ENCODE data around the gene PIP4K2A.

Gene PIP4K2A

DNA sequence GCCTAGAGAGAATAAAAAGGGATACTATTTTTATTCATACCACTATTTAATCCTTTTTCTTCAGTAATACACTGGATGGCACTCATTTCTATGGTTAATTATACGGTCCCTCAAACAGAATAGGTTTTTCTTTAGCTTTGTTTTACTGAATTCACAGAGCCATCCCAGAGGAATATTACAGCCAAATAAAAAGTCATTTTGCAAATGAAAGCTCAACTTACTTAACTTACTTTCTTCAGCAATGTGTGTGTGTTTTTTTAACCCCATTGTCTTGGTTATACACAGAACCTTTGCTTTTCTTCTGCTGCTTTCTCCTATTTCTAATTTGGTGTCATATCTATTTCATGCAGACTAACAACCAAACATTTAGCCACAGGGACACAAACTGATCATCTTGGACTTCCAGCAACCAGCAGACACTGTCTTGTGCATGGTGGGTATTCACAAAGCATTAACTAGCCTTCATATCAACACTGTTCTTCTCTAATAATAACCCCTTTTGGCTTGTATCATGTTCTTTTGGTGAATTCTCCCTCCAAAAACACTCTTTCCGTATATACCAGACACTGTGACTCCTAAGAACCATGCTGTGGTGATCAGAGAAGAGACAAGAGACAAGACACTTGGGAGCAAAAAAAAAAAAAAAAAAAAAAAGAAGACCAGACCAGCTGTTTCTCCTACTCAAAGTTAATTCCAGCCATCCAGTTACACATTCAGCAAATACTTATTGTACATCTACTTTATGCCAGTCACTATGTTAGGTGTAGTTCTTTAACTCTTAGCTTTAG is 40.4 kb downstream of the PIP4K2A start:
- no peaks in the 10 kb centered on the region for H3K27me3 ChIP-seq (ENCODE audit: control insufficient read depth, insufficient read depth, low read length)
- H3K4me1 ChIP-seq (ENCODE audit: control insufficient read depth, insufficient read depth, low read length): peaks cover 30% of the 10 kb centered on the region
- no peaks in the 10 kb centered on the region for H3K9me3 ChIP-seq (ENCODE audit: control insufficient read depth, insufficient read depth, low read length)
- H3K36me3 ChIP-seq (ENCODE audit: control insufficient read depth, insufficient read depth, low read length): no peaks in the 10 kb centered on the region
- H3K4me3 ChIP-seq (ENCODE audit: low read depth, low read length): no peak overlapping the region
- H3K9ac ChIP-seq (ENCODE audit: low read depth, low read length): no peak overlapping the region

DNA sequence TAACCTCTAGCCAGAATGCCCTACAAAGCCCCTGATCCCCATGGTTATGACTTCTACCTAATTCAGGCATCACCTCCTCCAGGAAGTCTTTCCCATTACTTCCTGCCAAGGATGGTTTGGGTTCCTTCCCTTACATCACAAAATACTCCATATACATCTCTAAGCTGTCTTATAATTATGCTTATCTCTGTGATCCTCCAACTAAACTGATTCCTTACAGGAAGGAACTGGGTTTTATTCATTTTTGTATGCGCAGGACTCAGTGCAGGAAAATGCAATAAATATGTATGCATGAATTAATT is 41.3 kb downstream of the PIP4K2A start:
- Histone ChIP-seq H3K27me3 (ENCODE audit: control insufficient read depth, insufficient read depth, low read length) (no peaks in the 10 kb centered on the region), H3K4me3 (ENCODE audit: low read depth, low read length) (no peak overlapping the region), H3K4me1 (ENCODE audit: control insufficient read depth, insufficient read depth, low read length) (peaks cover 28% of the 10 kb centered on the region)

GRCh38 chr10:22672319-22673090 is 41.9 kb downstream of the PIP4K2A start:
- H3K4me3 ChIP-seq (ENCODE audit: low read depth, low read length): no peak overlapping the region
- H3K4me1 ChIP-seq (ENCODE audit: control insufficient read depth, insufficient read depth, low read length): peaks cover 28% of the 10 kb centered on the region
- H3K27me3 ChIP-seq (ENCODE audit: control insufficient read depth, insufficient read depth, low read length): no peaks in the 10 kb centered on the region
- H3K36me3 ChIP-seq (ENCODE audit: control insufficient read depth, insufficient read depth, low read length): no peaks in the 10 kb centered on the region
- no peak overlapping the region for H3K9ac ChIP-seq (ENCODE audit: low read depth, low read length)
- no peaks in the 10 kb centered on the region for H3K9me3 ChIP-seq (ENCODE audit: control insufficient read depth, insufficient read depth, low read length)

More for the DNA sequence above, 41.3 kb downstream of the PIP4K2A start:
- no peak overlapping the region for H3K9ac ChIP-seq (ENCODE audit: low read depth, low read length)
- no peaks in the 10 kb centered on the region for H3K9me3 ChIP-seq (ENCODE audit: control insufficient read depth, insufficient read depth, low read length)
- no peaks in the 10 kb centered on the region for H3K36me3 ChIP-seq (ENCODE audit: control insufficient read depth, insufficient read depth, low read length)

DNA sequence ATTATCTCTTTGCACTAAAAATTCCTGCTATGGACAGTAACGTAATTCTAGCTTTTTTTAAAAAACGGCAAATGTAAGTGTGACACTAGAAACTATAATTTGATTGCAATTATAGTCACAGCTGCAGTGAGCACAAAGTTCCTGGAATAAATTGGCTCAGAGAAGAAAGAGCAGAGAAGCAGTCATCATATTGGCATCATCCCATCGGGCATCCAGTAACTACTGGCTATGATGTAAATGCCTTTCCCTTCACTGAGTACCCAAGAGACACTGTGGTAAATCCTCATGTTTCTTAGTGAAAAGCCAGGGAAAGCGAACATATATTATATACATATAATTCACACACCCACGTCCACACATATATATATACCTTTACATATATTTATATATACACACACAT is 43.6 kb downstream of the PIP4K2A start:
- no peak overlapping the region for H3K9ac ChIP-seq (ENCODE audit: low read depth, low read length)
- no peaks in the 10 kb centered on the region for H3K9me3 ChIP-seq (ENCODE audit: control insufficient read depth, insufficient read depth, low read length)
- H3K4me3 ChIP-seq (ENCODE audit: low read depth, low read length): no peak overlapping the region
- H3K27me3 ChIP-seq (ENCODE audit: control insufficient read depth, insufficient read depth, low read length): no peaks in the 10 kb centered on the region
- peaks cover 36% of the 10 kb centered on the region for H3K4me1 ChIP-seq (ENCODE audit: control insufficient read depth, insufficient read depth, low read length)
- no peaks in the 10 kb centered on the region for H3K36me3 ChIP-seq (ENCODE audit: control insufficient read depth, insufficient read depth, low read length)

- Histone ChIP-seq H3K9ac (ENCODE audit: low read depth, low read length) (no peak overlapping the region), H3K4me1 (ENCODE audit: control insufficient read depth, insufficient read depth, low read length) (peaks cover 33% of the 10 kb centered on the region), H3K4me3 (ENCODE audit: low read depth, low read length) (no peak overlapping the region), H3K27me3 (ENCODE audit: control insufficient read depth, insufficient read depth, low read length) (no peaks in the 10 kb centered on the region), H3K36me3 (ENCODE audit: control insufficient read depth, insufficient read depth, low read length) (no peaks in the 10 kb centered on the region), H3K9me3 (ENCODE audit: control insufficient read depth, insufficient read depth, low read length) (no peaks in the 10 kb centered on the region)
Observed at GRCh38 chr10:22669163-22669711, 45.1 kb downstream of the PIP4K2A start.

GRCh38 chr10:22667093-22667480 is 47.3 kb downstream of the PIP4K2A start:
- Histone ChIP-seq H3K4me1 (ENCODE audit: control insufficient read depth, insufficient read depth, low read length) (peaks cover 21% of the 10 kb centered on the region), H3K9me3 (ENCODE audit: control insufficient read depth, insufficient read depth, low read length) (no peaks in the 10 kb centered on the region), H3K4me3 (ENCODE audit: low read depth, low read length) (no peak overlapping the region), H3K36me3 (ENCODE audit: control insufficient read depth, insufficient read depth, low read length) (no peaks in the 10 kb centered on the region), H3K9ac (ENCODE audit: low read depth, low read length) (no peak overlapping the region), H3K27me3 (ENCODE audit: control insufficient read depth, insufficient read depth, low read length) (no peaks in the 10 kb centered on the region)

GRCh38 chr10:22666287-22667092 is 47.9 kb downstream of the PIP4K2A start:
- no peaks in the 10 kb centered on the region for H3K9me3 ChIP-seq (ENCODE audit: control insufficient read depth, insufficient read depth, low read length)
- no peaks in the 10 kb centered on the region for H3K27me3 ChIP-seq (ENCODE audit: control insufficient read depth, insufficient read depth, low read length)
- peaks cover 18% of the 10 kb centered on the region for H3K4me1 ChIP-seq (ENCODE audit: control insufficient read depth, insufficient read depth, low read length)
- no peak overlapping the region for H3K9ac ChIP-seq (ENCODE audit: low read depth, low read length)
- H3K4me3 ChIP-seq (ENCODE audit: low read depth, low read length): no peak overlapping the region
- H3K36me3 ChIP-seq (ENCODE audit: control insufficient read depth, insufficient read depth, low read length): no peaks in the 10 kb centered on the region

GRCh38 chr10:22665329-22665728 is 49.0 kb downstream of the PIP4K2A start:
- peaks cover 22% of the 10 kb centered on the region for H3K4me1 ChIP-seq (ENCODE audit: control insufficient read depth, insufficient read depth, low read length)
- H3K9me3 ChIP-seq (ENCODE audit: control insufficient read depth, insufficient read depth, low read length): no peaks in the 10 kb centered on the region
- no peaks in the 10 kb centered on the region for H3K36me3 ChIP-seq (ENCODE audit: control insufficient read depth, insufficient read depth, low read length)
- H3K4me3 ChIP-seq (ENCODE audit: low read depth, low read length): no peak overlapping the region
- H3K9ac ChIP-seq (ENCODE audit: low read depth, low read length): no peak overlapping the region
- no peaks in the 10 kb centered on the region for H3K27me3 ChIP-seq (ENCODE audit: control insufficient read depth, insufficient read depth, low read length)

GRCh38 chr10:22662733-22663330 is 51.5 kb downstream of the PIP4K2A start:
- Histone ChIP-seq H3K9me3 (ENCODE audit: control insufficient read depth, insufficient read depth, low read length) (no peaks in the 10 kb centered on the region), H3K9ac (ENCODE audit: low read depth, low read length) (no peak overlapping the region), H3K4me3 (ENCODE audit: low read depth, low read length) (no peak overlapping the region), H3K4me1 (ENCODE audit: control insufficient read depth, insufficient read depth, low read length) (peaks cover 30% of the 10 kb centered on the region), H3K36me3 (ENCODE audit: control insufficient read depth, insufficient read depth, low read length) (no peaks in the 10 kb centered on the region), H3K27me3 (ENCODE audit: control insufficient read depth, insufficient read depth, low read length) (no peaks in the 10 kb centered on the region)

DNA sequence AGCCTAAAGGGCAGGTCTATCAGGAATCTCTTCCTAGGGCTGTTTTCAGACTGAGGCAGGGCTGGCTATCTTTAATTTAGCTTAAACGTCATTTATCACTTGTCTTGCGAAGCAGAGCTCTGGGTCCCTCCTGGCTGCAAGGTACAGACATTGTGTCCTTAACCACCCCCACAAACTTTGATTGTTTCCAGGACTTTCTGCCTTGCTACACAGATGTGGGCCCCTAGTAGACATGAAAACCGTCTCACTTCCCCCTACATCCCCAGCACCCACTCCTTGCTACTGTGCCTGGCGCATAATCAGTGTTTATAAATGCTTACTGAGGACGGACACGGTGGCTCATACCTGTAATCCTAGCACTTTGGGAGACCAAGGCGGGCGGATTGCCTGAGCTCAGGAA is 54.5 kb downstream of the PIP4K2A start:
- Histone ChIP-seq H3K4me1 (ENCODE audit: control insufficient read depth, insufficient read depth, low read length) (peaks cover 26% of the 10 kb centered on the region), H3K36me3 (ENCODE audit: control insufficient read depth, insufficient read depth, low read length) (no peaks in the 10 kb centered on the region), H3K27me3 (ENCODE audit: control insufficient read depth, insufficient read depth, low read length) (no peaks in the 10 kb centered on the region)

DNA sequence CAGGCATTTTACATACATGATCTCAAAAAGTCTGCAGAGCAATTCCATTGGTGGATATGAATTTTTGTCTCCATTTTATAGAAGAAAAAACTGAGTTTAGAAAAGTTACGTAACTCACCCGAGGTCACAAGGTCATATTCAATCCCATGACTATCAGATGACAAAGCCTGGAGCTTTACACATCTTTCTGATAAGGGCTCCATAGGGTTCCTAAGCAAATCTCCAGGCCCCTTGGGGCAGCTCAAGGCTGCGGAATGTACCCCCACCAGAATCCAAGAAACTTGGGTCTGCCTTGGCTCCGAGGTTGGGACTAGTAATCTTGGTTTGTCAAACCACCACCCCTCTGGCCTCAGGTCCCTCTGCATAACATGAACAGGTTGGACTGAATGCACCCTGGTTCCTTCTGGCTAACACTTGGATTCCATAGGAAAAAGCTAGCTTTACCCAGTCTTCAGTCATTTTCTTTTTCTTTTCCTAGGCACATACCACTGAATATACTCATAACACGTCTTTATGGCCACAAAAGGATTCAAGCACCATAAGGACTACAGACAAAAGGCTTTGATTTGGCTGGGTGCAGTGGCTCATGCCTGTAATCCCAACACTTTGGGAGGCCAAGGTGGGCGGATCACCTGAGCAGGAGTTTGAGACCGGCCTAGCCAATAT is 55.5 kb downstream of the PIP4K2A start:
- no peaks in the 10 kb centered on the region for H3K36me3 ChIP-seq (ENCODE audit: control insufficient read depth, insufficient read depth, low read length)
- peaks cover 26% of the 10 kb centered on the region for H3K4me1 ChIP-seq (ENCODE audit: control insufficient read depth, insufficient read depth, low read length)
- no peak overlapping the region for H3K9ac ChIP-seq (ENCODE audit: low read depth, low read length)
- H3K27me3 ChIP-seq (ENCODE audit: control insufficient read depth, insufficient read depth, low read length): no peaks in the 10 kb centered on the region
- H3K4me3 ChIP-seq (ENCODE audit: low read depth, low read length): no peak overlapping the region
- no peaks in the 10 kb centered on the region for H3K9me3 ChIP-seq (ENCODE audit: control insufficient read depth, insufficient read depth, low read length)

More for the DNA sequence above, 54.5 kb downstream of the PIP4K2A start:
- Histone ChIP-seq H3K4me3 (ENCODE audit: low read depth, low read length) (no peak overlapping the region), H3K9me3 (ENCODE audit: control insufficient read depth, insufficient read depth, low read length) (no peaks in the 10 kb centered on the region), H3K9ac (ENCODE audit: low read depth, low read length) (no peak overlapping the region)

Measured in iPS-15b (cell line).